AG10803 (cell line): Measurements from ENCODE around the gene GAB2.
A peak's percentile ranks its signal among the peaks of the same experiment; 100 is the strongest.

Experiments used
- DNase-seq: peaks from one replicate; pipeline ENCODE4 v3.0.0; 2010; ENCODE audit warnings: low read depth
- H3K4me3 ChIP-seq: 2 replicates; pipeline ENCODE4 v1.5.1; 2011; ENCODE audit warnings: mild to moderate bottlenecking, low read length, control low read depth
- CTCF ChIP-seq: conservative IDR thresholded peaks from 2 replicates; pipeline ENCODE4 v1.5.1; 2011; ENCODE audit warnings: mild to moderate bottlenecking, low read length, control low read depth, inconsistent platforms

GAB2 gene

GRCh38 chr11:78168539-78169477 is 248.8 kb downstream of the GAB2 start:
- H3K4me3 ChIP-seq = no peak overlapping the region
- no peak for TF ChIP-seq CTCF
- peak; percentile 91 for DNase-seq

- TF ChIP-seq CTCF = no peak
- no peak for DNase-seq
- H3K4me3 ChIP-seq = no peak overlapping the region
These were observed 250.7 kb downstream of the GAB2 start for GRCh38 chr11:78166855-78167469.
